Gastrocnemius medialis (tissue), 4 donors: ENCODE data around the gene GPR141. TPM values are rescaled to one million over a fixed set of nuclear protein-coding genes. Genes with fewer than 3 reads are reported as not detected.

ENCODE experiments used
- ATAC-seq, 2 donors: fragments of 150-250 bp; one replicate each; pipeline ENCODE4 v1.9.1; 2016
- DNase-seq, 2 donors: peaks; one replicate each; pipeline ENCODE4 v3.0.0-alpha.2; 2019
- H3K27ac ChIP-seq, 4 donors: fragments of 200-600 bp; sonication (generic); 1 replicate in 1 of 4; 2 replicates in 3 of 4; pipeline ENCODE4 v1.5.1; 2016 to 2018; ENCODE audit warnings: mild to moderate bottlenecking in 2 of 4, moderate library complexity in 1 of 4
- H3K27me3 ChIP-seq, 3 donors: fragments of 200-600 bp; sonication (generic) in 2 of 3; 1 replicate in 1 of 3; 2 replicates in 2 of 3; pipeline versions ENCODE4 v1.5.1 to v1.6.0; 2016 to 2019; ENCODE audit warnings: mild to moderate bottlenecking in 1 of 3, moderate library complexity in 1 of 3
- H3K36me3 ChIP-seq, 2 donors: fragments of 200-600 bp; sonication (generic) in 1 of 2; one replicate each; pipeline ENCODE4 v1.5.1; 2017 to 2018
- H3K4me1 ChIP-seq, 2 donors: fragments of 200-600 bp; sonication (generic) in 1 of 2; one replicate each; pipeline ENCODE4 v1.5.1; 2016 to 2017; ENCODE audit warnings: mild to moderate bottlenecking in 2 of 2
- H3K4me3 ChIP-seq, 4 donors: fragments of 200-600 bp; sonication (generic) in 3 of 4; 1 replicate in 1 of 4; 2 replicates in 3 of 4; pipeline ENCODE4 v1.5.1; 2016 to 2019; ENCODE audit warnings: mild to moderate bottlenecking in 2 of 4
- H3K9me3 ChIP-seq, 3 donors: fragments of 200-600 bp; sonication (generic) in 2 of 3; 1 replicate in 1 of 3; 2 replicates in 2 of 3; pipeline ENCODE4 v1.5.1; 2016 to 2019
- POLR2A ChIP-seq, 2 donors: fragments of 450-650 bp; IDR thresholded peaks; one replicate each; pipeline ENCODE4 v1.6.1; 2017; ENCODE audit warnings: antibody characterized with exemption in 2 of 2, mild to moderate bottlenecking in 2 of 2, moderate library complexity in 2 of 2
- in situ Hi-C, 4 donors: fragments of 200-750 bp; cut with MboI; loops; one replicate each; pipeline versions ENCODE4 v1.15.0 to v1.8.0; 2017; ENCODE audit warnings: low sequenced_read_pairs in 4 of 4
- intact Hi-C: fragments of 100-400 bp; cut with DNase I; formaldehyde crosslinking; loops from one replicate; pipeline ENCODE4 v1.15.1; 2023; ENCODE audit warnings: low total_unique reads
- total RNA-seq, 4 donors: library from RNA; depleted of rRNA; stranded (reverse); fragments of >200 nt; gene quantifications; one replicate each; pipeline versions ENCODE4 v1.1.0 to v1.2.3, GENCODE V29; 2016
- TF ChIP-seq, protein P1 (sequence below), 5 experiments: fragments of 450-650 bp in 3 of 5; fragments of 200-600 bp in 2 of 5; sonication (generic) in 2 of 5; IDR thresholded peaks in 4 of 5; conservative IDR thresholded peaks in 1 of 5; 1 replicate in 4 of 5; 2 replicates in 1 of 5; pipeline ENCODE4 v1.5.1; 2016 to 2019; ENCODE audit warnings: antibody characterized with exemption in 5 of 5, mild to moderate bottlenecking in 3 of 5, moderate library complexity in 3 of 5

Gene GPR141
- total RNA-seq, 4 donors from 2014 or later: not detected

DNA sequence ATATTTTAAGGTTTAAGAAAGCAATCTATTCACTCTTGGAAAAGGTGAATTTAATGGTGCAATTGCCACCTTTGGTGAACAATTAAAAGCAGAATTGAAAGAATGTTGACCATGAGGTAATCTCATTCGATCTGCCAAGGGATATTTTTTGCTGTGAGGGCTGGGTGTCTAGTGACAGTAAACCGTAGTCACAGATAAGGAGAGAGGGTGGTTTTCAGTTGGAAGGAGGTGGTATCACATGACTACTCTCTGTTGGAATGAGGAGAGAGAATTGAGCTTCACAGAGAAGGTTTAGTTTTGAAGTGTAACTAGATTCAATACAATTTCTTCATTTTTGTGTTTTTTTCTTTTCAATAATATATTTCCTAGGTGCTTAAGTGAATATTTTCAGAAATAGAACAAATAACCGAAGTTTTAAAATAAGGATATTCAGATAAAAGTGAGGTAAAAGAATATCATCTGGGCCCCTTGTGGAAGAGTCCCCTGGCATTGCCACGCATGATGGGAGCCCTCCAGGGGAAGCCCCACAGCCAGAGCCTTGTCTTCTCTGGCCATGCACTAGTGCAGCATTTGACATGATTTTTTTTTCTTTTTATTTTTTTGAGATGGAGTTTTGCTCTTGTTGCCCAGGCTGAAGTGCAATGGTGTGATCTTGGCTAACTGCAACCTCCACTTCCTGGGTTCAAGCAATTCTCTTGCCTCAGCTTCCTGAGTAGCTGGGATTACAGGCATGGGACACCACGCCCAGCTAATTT, 73.4 kb downstream of the GPR141 start:
- no peaks in the 10 kb centered on the region for H3K4me1 ChIP-seq
- no peak for TF ChIP-seq POLR2A (IDR thresholded peaks at IDR 0.05)
- TF ChIP-seq, protein P1, sequence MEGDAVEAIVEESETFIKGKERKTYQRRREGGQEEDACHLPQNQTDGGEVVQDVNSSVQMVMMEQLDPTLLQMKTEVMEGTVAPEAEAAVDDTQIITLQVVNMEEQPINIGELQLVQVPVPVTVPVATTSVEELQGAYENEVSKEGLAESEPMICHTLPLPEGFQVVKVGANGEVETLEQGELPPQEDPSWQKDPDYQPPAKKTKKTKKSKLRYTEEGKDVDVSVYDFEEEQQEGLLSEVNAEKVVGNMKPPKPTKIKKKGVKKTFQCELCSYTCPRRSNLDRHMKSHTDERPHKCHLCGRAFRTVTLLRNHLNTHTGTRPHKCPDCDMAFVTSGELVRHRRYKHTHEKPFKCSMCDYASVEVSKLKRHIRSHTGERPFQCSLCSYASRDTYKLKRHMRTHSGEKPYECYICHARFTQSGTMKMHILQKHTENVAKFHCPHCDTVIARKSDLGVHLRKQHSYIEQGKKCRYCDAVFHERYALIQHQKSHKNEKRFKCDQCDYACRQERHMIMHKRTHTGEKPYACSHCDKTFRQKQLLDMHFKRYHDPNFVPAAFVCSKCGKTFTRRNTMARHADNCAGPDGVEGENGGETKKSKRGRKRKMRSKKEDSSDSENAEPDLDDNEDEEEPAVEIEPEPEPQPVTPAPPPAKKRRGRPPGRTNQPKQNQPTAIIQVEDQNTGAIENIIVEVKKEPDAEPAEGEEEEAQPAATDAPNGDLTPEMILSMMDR (IDR thresholded peaks at IDR 0.05 in 4 of 5, conservative IDR thresholded peaks at IDR 0.05 in 1 of 5): no peak
- H3K36me3 ChIP-seq: no peaks in the 10 kb centered on the region
- intact Hi-C loops: no loop called here
- no peak overlapping the region for H3K27ac ChIP-seq
- no peaks in the 10 kb centered on the region for H3K27me3 ChIP-seq
- no peaks in the 10 kb centered on the region for H3K9me3 ChIP-seq
- no peak for ATAC-seq
- in situ Hi-C loops: no loop called here
- H3K4me3 ChIP-seq: no peak overlapping the region
- no peak for DNase-seq

DNA sequence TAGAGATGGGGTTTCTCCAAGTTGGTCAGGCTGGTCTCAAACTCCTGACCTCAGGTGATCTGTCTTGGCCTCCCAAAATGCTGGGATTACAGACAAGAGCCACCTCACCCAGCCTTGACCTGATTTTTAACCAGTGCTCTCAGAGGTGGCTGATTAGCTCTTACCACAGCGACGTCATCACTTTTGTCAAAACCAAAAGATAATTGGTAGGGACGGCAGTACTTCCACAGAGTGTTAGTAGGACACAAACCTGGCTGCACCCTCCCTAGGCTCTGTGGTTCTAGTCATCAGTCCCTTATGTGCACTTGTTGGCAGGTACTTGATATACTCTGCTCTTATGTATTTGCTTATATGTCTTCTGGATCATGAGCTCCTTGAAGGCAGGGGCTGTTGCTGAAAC, 74.0 kb downstream of the GPR141 start:
- intact Hi-C loops: no loop called here
- ATAC-seq: no peak
- no peaks in the 10 kb centered on the region for H3K4me1 ChIP-seq

DNA sequence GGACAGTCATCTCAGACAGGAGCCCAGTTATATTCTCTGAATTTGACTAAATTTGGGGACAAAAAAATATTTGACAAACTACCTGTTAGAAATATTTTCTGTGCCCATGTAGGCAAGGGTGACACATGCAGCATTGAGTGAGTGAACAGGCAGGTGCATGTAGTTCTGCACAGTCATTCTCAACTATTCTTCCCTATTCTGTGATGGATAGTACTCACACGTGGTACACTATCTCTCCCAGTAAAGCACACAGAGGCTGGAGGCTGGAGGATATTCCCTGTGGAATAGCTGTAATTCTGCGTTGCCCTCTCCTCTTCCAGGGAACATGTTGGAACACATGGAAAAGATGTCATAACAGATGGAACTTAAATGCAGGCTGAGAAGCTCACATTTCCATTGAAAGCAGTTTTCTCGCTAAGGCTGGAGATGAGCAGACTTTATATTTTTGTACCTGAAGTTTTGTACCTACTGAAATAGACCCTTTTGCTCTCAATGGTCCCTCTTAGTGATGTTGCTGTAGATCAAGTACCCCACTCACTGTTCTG, 75.0 kb downstream of the GPR141 start:
- Histone ChIP-seq H3K9me3 (no peaks in the 10 kb centered on the region), H3K27ac (no peak overlapping the region), H3K4me3 (no peak overlapping the region), H3K4me1 (no peaks in the 10 kb centered on the region), H3K36me3 (no peaks in the 10 kb centered on the region), H3K27me3 (no peaks in the 10 kb centered on the region)
- intact Hi-C loops (no loop called here), in situ Hi-C loops (no loop called here)
- TF ChIP-seq POLR2A (IDR thresholded peaks at IDR 0.05): no peak
- TF ChIP-seq, protein P1 (IDR thresholded peaks at IDR 0.05 in 4 of 5, conservative IDR thresholded peaks at IDR 0.05 in 1 of 5): no peak
- DNase-seq: no peak
- no peak for ATAC-seq

More for the DNA sequence above, 74.0 kb downstream of the GPR141 start:
- Histone ChIP-seq H3K27ac (no peak overlapping the region), H3K36me3 (no peaks in the 10 kb centered on the region), H3K4me3 (no peak overlapping the region), H3K9me3 (no peaks in the 10 kb centered on the region), H3K27me3 (no peaks in the 10 kb centered on the region)
- in situ Hi-C loops: no loop called here
- DNase-seq: no peak
- TF ChIP-seq, protein P1 (IDR thresholded peaks at IDR 0.05 in 4 of 5, conservative IDR thresholded peaks at IDR 0.05 in 1 of 5): no peak
- no peak for TF ChIP-seq POLR2A (IDR thresholded peaks at IDR 0.05)

DNA sequence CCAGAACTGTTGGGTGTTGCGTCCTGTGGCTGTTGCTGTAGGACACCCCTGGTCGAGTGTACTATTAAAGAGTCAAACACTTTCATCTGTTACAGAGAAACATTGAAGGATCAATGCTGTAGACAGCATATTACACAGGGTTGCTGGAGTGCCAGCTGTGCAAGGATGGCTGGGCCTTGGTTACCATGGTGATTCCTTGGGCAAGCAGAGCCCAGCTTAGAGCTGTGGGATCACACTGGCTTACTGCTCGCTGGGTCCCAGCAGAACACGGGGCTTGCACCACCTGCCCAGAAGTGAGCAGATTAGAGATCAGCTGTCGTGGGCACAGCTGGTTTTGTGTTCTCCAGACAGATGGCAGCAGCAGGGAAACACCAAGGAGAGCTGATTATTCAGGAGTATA, 76.0 kb downstream of the GPR141 start:
- H3K4me1 ChIP-seq: no peaks in the 10 kb centered on the region
- H3K9me3 ChIP-seq: no peaks in the 10 kb centered on the region
- no peak overlapping the region for H3K27ac ChIP-seq
- H3K27me3 ChIP-seq: no peaks in the 10 kb centered on the region
- no peak for TF ChIP-seq POLR2A (IDR thresholded peaks at IDR 0.05)
- TF ChIP-seq, protein P1 (IDR thresholded peaks at IDR 0.05 in 4 of 5, conservative IDR thresholded peaks at IDR 0.05 in 1 of 5): no peak
- ATAC-seq: no peak
- H3K4me3 ChIP-seq: no peak overlapping the region
- H3K36me3 ChIP-seq: no peaks in the 10 kb centered on the region
- in situ Hi-C loops: no loop called here
- no peak for DNase-seq
- intact Hi-C loops: no loop called here
